NOMO-1 treated with DMSO at 0.1 percent for 48 hours (cell line): ENCODE data around the gene TCF7.

Source experiments
- DNase-seq: peaks from one replicate; lab custom pipeline; 2025; ENCODE audit not compliant: unreplicated experiment; lab: John Stamatoyannopoulos, UW

The TCF7 gene

GRCh38 chr5:134113902-134114875 lies at the start of gene TCF7:
Gene TCF7 (plus strand): TSS chr5:134114681. CDS start chr5:134114907, 226 bp downstream.
- peak; percentile 49 for DNase-seq

- DNase-seq: no peak
Observed at GRCh38 chr5:134069553-134069952, 44.9 kb upstream of the TCF7 start.

GRCh38 chr5:134070725-134071613 lies 43.5 kb upstream of the TCF7 start:
- DNase-seq: no peak

- DNase-seq: no peak
Observed at GRCh38 chr5:134071614-134072207, 42.8 kb upstream of the TCF7 start.

- no peak for DNase-seq
Observed at GRCh38 chr5:134072471-134073210, 41.8 kb upstream of the TCF7 start.

GRCh38 chr5:134073404-134073803 lies 41.1 kb upstream of the TCF7 start:
- DNase-seq: peak; percentile 13

- DNase-seq: no peak
Observed at GRCh38 chr5:134075102-134075501, 39.4 kb upstream of the TCF7 start.

GRCh38 chr5:134077926-134078580 lies 36.4 kb upstream of the TCF7 start:
- DNase-seq: no peak

- no peak for DNase-seq
Observed at GRCh38 chr5:134079748-134080581, 34.5 kb upstream of the TCF7 start.

- no peak for DNase-seq
Observed at GRCh38 chr5:134082264-134082992, 32.1 kb upstream of the TCF7 start.

GRCh38 chr5:134083517-134083916 lies 31.0 kb upstream of the TCF7 start:
- no peak for DNase-seq

GRCh38 chr5:134084022-134084565 lies 30.4 kb upstream of the TCF7 start:
- DNase-seq: no peak

GRCh38 chr5:134084570-134084969 lies 29.9 kb upstream of the TCF7 start:
- DNase-seq: no peak

- no peak for DNase-seq
Observed at GRCh38 chr5:134085411-134085810, 29.1 kb upstream of the TCF7 start.

GRCh38 chr5:134086225-134086942 lies 28.1 kb upstream of the TCF7 start:
- no peak for DNase-seq

GRCh38 chr5:134086943-134087305 lies 27.6 kb upstream of the TCF7 start:
- no peak for DNase-seq

GRCh38 chr5:134088291-134088690 lies 26.2 kb upstream of the TCF7 start:
- DNase-seq: no peak
